ENCODE data around the gene CABCOCO1.

- TF ChIP-seq CTCF (IDR thresholded peaks at IDR 0.05; ENCODE audit: borderline replicate concordance, extremely low read depth, low read length, poor library complexity, severe bottlenecking) (no peak), EZH2 (IDR thresholded peaks at IDR 0.05; ENCODE audit: borderline replicate concordance, low read depth, low read length, severe bottlenecking) (no peak)
Observed at GRCh38 chr10:61683319-61683718, 20.6 kb downstream of the CABCOCO1 start.

Measured in DND-41 (cell line).